Renal pelvis (tissue), 4 donors: ENCODE measurements around the gene KIF4B. TPM values are rescaled to one million over a fixed set of nuclear protein-coding genes. Genes with fewer than 3 reads are reported as not detected.
"Not testable (repeated sequence)": the region's sequence is repeated elsewhere in the genome, so short reads cannot be mapped to it uniquely, and the experiment has no call there.

Experiments used
- DNase-seq: peaks from one replicate; pipeline ENCODE4 v3.0.0-alpha.2; 2013
- polyA plus RNA-seq, 3 donors: library from polyadenylated mRNA; unstranded; fragments of 120-200 nt; gene quantifications; one replicate each; pipeline ENCODE4 v1.2.1, GENCODE V29; 2013; ENCODE audit not compliant: insufficient read length in 3 of 3

KIF4B gene
- polyA plus RNA-seq, 3 donors, result 0.24 to 0.29 (median 0.27) TPM

DNA sequence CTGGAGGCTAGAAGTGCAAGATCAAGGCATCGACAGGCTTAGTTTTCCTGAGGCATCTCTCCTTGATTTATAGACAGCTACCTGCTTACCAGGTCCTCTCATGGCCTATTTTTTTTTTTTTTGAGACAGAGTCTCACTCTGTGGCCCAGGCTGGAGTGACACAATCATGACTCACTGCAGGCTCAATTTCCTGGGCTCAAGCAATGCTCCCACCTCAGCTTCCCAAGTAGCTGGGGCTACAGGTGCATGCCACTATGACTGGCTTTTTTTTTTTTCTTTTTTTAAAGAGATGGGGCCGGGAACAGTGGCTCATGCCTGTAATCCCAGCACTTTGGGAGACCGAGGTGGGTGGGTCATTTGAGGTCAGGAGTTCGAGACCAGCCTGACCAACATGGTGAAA is 10.8 kb upstream of the KIF4B start:
- not testable (repeated sequence) for DNase-seq

DNA sequence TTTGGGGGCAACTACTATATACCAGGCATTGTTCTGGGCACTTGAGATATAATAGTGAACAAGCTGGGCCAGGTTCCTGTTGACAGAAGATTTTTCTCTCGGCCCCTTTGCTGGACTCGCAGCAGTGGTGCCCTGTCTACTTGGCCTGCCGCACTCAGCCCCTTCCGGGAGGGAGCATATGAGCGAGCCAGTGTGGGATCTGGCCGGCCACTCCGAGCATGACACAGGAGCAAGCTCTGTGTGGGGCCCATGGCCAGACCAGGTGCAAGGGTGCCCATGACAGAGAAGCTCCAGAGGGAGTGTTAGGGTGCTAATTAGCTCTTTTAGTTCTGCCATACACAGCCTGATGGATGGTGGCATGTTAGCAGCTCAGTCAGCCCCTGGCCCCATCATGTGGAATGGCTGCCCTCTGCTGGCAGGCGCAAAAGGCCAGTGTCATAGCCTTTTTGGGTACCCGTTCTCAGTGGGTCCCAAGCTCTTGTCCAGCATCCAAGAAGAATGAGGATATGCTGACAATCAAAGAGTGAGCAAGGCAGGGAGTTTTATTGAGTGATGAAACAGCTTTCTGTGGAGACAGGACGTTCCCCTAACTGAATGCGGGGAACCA is 9.3 kb upstream of the KIF4B start:
- no peak for DNase-seq

DNA sequence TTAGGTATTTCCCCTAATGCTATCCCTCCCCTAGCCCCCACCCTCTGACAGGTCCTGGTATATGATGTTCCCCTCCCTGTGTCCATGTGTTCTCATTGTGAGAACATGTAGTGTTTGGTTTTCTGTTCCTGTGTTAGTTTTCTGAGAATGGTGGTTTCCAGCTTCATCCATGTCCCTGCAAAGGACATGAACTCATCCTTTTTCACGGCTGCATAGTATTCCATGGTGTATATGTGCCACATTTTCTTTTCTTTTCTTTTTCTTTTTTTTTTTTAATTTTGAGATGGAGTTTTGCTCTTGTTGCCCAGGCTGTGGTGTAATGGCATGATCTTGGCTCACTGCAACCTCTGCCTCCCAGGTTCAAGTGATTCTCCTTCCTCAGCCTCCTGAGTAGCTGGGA is 7.3 kb upstream of the KIF4B start:
- not testable (repeated sequence) for DNase-seq

DNA sequence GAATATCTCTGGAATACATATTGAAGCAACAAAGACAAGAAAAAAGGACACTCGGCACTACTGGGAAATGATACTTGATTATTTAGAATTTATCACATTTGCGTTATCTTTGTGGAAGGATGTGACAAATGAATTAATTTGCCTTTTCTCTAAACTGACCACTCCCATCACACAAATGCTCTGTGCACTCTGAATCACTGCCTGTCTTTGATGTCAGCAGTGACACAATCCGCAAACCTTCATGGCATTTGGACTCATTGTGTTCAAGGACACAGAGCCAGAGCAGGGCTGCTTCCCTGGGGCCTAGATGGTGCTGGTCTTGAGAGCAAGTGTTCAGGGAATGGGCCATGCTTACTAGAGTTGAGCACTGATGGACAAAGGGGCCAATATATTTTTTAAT is 4.9 kb upstream of the KIF4B start:
- DNase-seq, result no peak

DNA sequence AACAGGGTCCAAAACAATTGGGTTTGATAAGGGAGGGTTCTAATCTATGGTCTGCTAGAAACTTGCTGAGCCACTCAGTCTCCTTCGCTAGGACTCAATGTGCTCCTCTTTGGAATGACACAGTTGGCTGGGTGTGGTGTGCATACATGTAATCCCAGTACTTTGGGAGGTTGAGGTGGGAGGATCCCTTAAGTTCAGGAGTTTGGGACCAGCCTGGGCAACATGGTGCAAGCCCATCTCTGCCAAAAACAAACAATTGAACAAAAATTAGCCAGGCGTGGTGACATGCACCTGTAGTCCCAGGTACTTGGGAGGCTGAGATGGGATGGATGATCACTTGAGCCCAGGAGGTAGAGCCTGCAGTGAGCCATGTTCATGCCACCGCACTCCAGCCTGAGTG is 2.7 kb upstream of the KIF4B start:
- no peak for DNase-seq

DNA sequence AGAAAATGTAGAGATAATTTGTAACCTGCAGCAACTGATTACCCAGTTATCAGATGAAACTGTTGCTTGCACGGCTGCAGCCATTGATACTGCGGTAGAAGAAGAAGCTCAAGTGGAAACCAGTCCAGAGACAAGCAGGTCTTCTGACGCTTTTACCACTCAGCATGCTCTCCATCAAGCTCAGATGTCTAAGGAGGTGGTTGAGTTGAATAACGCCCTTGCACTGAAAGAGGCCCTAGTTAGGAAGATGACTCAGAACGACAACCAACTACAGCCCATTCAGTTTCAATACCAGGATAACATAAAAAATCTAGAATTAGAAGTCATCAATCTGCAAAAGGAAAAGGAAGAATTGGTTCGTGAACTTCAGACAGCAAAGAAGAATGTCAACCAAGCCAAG is 1.7 kb downstream of the KIF4B start:
- DNase-seq, result no peak

DNA sequence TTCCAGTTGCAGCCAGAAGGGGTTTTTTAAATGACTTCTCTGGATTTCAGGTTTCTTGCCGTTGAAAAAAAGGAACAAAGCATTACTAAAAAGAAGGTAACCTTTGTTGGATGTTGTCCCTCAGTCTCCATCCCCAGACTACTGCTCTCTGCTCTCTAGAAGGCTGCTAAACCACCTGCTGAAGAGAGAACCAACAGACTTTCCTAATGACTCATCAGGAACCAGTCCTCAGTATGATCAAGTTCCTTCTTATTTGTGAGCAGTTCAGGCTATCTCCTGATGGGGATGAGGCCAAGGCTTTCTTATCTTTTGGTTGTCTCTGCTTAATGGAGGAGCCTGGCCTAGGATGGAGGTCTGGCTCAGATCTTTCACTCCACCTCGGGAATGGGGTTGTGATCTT is 4.1 kb downstream of the KIF4B start:
- no peak for DNase-seq

DNA sequence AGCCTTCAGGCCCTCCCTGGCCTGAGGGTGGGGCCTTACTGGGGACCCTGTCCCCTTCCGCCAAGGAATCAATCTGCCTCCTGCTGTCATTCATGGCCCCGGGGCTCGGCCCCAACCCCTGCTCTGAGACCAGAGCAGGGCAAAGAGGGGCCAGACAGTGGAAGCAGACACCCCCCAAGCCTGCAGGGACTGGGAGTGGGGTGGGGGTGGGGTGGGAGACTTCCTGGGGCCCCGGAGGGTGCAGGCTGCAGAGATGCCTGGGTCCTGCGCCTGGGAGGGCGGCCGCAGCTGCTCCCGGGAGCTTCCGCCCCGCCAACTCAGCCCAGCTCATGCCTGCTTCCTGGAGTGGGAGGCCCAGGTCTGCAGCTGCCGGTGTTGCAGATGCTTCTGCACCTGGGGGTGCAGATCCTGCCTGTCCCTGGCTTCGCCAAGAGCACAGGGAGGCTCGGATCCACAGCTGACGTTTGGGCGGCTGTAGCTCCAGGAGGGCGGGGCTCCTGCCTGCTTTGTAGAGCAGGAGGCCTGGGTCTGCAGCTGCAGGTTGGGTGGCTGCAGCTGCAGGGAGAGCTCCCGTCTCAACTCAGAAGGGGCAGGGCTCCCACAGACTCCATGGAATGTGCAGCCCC is 6.2 kb downstream of the KIF4B start:
- DNase-seq, result no peak

DNA sequence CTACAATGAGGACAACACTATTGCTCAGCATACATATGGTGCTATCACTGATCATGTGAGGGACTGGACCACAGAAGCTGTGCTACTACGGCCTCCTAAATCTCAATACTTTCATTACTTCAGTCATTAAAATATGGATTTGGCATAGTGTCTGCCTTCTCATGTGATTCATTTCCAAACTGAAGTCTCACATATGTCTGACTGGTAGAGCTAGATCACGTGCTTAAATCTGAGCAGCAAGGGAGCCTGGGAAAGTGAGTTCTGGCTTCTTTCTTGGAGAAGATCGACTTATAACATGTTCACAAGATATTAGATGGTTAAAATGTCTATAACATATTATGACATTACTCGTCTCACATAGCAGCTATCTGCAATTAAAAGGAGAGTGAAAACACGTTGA is 8.3 kb downstream of the KIF4B start:
- no peak for DNase-seq

DNA sequence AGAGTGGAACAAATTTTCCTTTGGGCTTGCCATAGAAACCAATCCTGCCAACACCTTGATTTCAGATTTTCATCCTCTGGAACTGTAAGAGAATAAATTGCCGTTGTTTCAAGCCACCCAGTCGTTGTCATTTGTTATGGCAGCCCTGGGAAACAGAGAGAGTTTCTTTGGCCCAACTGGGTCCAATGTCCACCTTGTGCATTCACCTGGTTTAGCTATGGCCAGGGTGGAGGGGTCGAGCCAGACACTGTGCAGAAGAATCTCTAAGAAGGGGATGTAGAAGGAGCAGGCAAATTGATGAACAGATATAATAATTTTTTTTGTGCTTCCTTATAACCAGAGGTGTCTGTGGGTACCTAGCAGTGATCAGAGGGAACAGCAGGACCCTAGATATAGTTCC is 9.8 kb downstream of the KIF4B start:
- no peak for DNase-seq

DNA sequence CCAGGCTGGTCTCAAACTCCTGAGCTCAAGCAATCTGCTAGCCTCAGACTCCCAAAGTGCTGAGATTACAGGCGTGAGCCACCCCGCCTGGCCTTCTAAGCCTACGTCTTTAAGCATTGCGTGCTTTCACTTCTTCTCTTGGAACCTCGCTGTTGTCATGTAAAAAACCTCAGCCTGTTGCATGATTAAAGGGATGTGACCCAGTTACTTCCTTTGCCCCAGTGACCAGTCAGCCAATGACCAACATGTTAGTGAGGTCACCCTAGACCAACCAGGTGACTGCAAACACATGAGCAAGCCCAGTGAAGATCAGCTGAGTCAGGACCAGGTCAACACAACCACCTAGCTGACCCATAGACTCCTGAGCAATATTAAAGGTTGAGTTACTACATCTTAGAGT is 10.5 kb downstream of the KIF4B start:
- DNase-seq, result no peak

DNA sequence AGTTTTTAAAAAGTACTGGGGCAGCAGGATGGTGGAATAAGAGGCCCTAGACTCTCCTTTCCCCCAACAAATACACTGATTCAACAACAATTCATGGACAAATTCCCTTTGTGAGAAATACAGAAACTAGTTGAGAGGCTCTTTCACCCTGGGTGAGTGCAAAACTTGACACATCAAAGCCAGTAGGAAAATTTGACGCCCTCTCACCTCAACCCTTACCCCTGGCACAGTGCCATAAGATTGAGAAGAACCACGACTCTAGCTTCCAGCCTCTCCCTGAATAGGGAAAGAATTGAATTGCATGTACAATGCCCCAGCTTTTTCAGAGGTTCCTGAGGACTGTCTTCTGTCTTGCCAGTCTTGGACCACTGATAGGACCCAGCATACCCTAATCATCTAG is 12.3 kb downstream of the KIF4B start:
- DNase-seq, result no peak

DNA sequence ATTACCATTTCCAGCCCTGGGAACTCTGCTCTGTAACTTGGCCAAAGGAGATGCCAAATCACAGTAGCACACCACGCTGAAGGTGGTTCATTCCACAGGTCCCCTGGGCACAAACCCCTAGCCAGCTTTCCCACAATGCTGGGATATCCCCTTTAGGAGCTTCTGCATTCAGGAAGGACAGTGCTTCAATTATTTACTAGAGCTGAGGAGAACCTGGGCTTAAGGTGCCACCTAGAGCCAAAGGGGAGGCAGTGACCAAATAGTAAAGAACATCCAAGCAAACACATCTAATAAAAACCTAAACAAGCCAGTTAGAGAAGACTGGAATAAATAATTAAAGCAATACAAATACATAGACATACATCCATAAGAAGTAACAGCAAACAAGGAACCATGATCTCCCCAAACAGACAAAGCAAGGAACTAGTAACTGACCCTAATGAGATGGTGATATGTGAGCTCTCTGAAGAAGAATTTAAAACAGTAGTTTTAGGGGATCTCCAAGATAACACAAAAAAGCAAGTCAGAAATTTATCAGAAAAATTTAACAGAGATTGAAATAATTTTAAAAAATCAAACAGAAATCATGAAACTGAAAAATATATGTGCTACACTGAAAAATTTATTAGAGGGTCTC is 14.6 kb downstream of the KIF4B start:
- DNase-seq, result no peak

DNA sequence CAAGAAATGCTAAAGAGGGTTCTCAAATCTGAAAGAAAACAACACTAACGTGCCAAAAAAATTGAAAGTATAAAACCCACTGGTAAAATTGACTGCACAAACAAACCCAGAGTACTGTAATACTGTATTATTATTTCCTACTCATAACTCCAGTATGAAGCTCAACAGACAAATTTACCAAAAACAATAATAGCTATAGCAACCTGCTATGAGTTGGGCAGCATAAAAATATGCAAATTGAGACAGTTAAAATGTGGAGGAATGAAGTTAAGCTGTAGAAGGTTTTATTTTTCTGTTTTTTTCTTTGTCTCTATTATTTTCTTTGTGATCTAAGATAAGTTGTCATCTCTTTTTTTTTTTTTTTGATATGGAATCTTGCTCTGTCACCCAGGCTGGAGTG is 15.7 kb downstream of the KIF4B start:
- DNase-seq, result no peak

DNA sequence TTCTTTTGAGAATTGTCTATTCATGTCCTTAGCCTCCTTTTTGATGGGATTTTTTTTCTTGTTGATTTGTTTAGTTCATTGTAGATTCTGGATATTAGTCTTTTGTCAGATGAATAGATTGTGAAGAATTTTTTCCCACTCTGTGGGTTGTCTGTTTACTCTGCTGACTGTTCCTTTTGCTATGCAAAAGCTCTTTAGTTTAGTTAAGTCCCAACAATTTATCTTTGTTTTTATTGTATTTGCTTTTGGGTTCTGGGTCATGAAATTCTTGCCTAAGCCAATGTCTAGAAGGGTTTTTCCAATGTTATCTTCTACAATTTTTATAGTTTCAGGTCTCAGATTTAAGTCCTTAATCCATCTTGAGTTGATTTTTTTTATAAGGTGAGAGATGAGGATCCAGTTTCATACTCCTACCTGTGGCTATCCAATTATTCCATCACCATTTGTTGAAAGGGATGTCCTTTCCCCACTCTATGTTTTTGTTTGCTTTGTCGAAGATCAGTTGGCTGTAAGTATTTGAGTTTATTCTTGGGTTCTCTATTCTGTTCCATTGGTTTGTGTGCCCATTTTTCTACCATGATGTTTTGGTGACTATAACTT is 20.7 kb downstream of the KIF4B start:
- not testable (repeated sequence) for DNase-seq

DNA sequence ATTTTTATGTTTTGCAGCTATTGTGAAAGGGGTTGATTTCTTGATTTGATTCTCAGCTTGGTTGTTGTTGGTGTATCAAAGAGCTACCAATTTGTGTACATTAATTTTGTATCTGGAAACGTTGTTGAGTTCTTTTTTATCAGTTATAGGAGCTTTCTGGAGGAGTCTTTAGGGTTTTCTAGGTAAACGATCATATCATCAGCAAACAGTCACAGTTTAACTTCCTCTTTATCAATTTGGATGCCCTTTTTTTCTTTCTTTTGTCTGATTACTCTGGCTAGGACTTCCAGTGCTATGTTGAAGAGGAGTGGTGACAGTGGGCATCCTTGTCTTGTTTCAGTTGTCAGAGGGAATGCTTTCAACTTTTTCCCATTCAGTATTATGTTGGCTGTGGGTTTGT is 21.5 kb downstream of the KIF4B start:
- DNase-seq, result not testable (repeated sequence)

DNA sequence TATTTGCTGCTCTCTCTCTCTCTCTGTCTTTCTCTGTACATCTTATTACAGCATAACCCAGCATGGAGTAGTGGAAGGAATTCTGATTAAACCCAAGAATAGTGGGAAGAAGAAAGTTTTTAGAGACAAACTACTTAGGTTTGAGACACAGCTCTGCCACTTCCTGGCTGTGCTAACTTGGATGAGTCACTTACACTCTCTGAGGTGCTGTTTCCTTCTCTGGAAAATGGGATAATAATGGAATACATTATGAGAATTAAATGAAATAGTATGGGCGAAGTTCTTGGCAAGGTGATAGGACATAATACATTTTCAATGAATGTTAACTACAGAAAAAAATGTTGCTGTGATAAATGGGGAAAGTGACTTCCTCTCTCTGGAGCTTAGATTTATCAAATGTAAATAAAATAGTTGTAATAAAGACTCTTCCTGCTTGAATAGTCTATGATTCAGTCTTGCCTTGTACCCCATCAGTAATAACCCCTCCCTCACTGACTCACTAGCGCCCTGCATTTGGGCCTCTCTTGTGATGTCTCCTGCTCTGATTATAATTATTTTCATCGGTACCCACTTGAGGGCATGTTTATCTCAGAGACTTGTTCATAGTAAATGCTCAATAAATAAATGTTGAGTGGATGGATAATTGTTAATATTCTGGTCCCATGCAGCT is 27.6 kb downstream of the KIF4B start:
- no peak for DNase-seq

DNA sequence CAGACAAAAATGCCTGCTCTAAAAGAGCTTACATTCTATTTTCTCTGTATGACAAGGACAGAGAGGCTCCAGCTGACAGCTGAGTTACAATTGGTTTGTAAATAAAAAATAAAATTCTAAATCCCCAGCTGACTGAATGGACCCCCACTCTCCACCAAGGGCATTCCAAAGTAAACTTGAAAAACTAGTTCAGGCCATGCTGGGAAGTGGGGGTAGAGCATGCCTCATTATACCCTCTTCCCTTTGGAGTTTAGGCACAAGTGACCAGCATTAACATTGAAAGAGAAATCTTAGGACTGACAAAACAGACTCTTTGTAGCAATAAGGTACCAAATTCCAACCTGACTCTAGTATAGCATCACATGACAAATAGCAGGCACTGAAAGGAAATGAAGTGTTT is 31.0 kb downstream of the KIF4B start:
- no peak for DNase-seq

DNA sequence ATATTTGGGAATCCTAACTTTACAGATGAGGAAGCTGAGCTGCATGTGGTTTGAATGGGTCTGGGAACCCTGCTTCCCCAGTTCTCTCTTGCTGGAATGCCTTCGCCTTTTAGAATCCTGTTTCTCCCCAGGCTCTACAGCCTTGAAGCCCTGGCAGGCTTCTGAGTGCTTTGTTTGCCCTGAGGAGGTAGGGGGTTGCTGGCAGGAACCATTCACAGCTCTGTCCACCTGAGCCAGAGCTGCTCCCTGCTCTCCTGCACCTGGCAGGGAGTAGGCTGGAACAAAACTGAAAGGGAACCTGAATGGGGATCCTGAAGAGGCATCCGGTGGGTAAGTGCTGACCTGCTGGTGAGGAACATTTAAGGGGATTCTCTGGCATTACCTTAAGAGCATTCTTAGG is 33.0 kb downstream of the KIF4B start:
- no peak for DNase-seq

DNA sequence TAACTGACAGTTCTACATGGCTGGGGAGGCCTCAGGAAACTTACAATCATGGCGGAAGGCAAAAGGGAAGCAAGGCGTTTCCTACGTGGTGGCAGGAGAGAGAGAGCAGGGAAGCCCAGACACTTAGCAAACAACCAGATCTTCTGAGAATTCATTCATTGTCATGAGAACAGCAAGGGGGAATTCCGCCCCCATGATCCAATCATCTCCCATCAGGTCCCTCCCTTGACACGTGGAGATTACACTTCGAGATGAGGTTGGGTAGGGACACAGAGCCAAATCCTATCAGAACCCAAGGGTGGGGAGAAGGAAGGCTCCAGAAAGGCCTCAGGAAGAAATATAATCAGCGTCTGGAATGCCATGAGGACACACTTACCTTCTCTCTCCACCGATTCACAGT is 34.3 kb downstream of the KIF4B start:
- no peak for DNase-seq

DNA sequence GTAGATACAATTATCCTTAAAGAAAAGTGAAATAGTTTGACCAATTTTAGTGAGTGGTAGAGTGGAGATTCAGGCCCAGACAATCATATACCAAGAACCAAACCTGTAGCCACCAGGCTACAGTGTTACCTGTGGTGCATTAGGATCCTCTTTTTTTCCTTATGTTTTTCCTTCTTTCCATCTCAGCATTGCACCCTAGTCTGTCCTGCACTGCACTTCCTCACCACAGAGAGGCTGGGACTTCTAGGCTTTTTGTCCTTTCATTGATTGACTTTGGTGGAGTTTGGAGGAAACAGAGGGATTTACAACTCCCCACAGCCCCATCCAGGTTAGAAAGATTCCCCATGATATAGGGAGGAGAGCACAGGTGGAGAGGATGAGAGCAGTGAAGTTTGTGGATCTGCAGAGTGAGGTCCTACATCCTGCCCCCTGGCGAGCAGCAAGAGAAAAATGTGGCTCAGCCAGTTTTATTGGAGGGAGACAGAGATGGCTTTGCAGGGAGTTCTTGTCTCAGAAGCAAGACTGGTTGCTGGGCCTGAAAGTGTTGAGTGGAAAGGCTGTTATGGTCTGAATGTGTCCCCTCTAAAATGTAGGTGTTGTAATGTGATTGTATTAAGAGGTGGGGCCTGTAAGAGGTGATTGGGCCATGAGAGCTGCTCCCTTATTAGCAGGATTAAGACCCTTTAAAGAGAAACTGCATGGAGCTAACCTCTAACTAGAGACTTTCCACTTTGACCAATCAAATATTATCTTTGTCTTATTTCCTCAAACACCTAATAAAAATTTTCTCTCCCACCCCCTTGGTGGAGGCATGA is 36.2 kb downstream of the KIF4B start:
- no peak for DNase-seq
